NT2/D1 (cell line): ENCODE results near the gene HLF.

ENCODE experiments used
- SUZ12 ChIP-seq: IDR thresholded peaks from 2 replicates; pipeline ENCODE4 v1.6.1; 2011; ENCODE audit not compliant: insufficient read length, insufficient read depth; ENCODE audit errors: extremely low read depth
- YY1 ChIP-seq: IDR thresholded peaks from 2 replicates; pipeline ENCODE4 v1.6.1; 2011; ENCODE audit not compliant: insufficient read length, insufficient read depth
- ZNF274 ChIP-seq: IDR thresholded peaks from 2 replicates; pipeline ENCODE4 v1.6.1; 2011; ENCODE audit warnings: mild to moderate bottlenecking, low read depth, low read length

DNA sequence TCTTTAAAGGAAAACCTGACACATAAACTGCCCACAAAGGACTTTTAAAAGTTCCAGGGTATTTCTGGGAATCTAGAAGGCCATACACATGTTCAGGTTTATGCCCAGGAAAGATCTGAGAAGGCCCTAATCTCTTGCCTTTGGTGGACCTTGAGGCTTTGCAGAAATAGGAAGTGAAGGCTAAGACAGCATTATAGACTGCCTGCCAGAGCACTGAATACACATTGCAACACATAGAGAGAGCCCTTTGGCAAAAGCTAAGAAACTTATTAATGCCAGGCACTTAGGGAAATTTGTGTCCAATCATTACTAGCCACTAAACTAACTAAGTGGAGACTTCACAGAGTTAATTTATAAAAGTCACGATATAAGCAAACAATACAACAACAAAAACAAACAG, 86.5 kb downstream of the HLF start:
- TF ChIP-seq YY1 (no peak), ZNF274 (no peak), SUZ12 (no peak)
